Vagina (tissue), 2 donors: ENCODE results near the gene NELFA. TPM values are rescaled to one million over a fixed set of nuclear protein-coding genes. Genes with fewer than 3 reads are reported as not detected.

Experiments
- DNase-seq, 2 donors: peaks; one replicate each; pipeline ENCODE4 v3.0.0-alpha.2; 2017; ENCODE audit errors: extremely low spot score in 2 of 2
- H3K27ac ChIP-seq: fragments of 200-600 bp; sonication (generic); one replicate; pipeline ENCODE4 v1.5.1; 2019
- H3K27me3 ChIP-seq: fragments of 200-600 bp; sonication (generic); one replicate; pipeline ENCODE4 v1.5.1; 2019
- H3K36me3 ChIP-seq, 2 donors: fragments of 200-600 bp; sonication (generic); one replicate each; pipeline ENCODE4 v1.5.1; 2017 to 2019
- H3K4me1 ChIP-seq: fragments of 200-600 bp; sonication (generic); one replicate; pipeline ENCODE4 v1.5.1; 2019
- H3K4me3 ChIP-seq, 2 donors: fragments of 200-600 bp; sonication (generic); 1 replicate in 1 of 2; 2 replicates in 1 of 2; pipeline ENCODE4 v1.5.1; 2016 to 2019
- H3K9me3 ChIP-seq: fragments of 200-600 bp; sonication (generic); one replicate; pipeline ENCODE4 v1.5.1; 2019
- CTCF ChIP-seq, 3 experiments: fragments of 450-650 bp in 2 of 3; fragments of 200-600 bp in 1 of 3; sonication (generic) in 1 of 3; IDR thresholded peaks; one replicate each; pipeline ENCODE4 v1.5.1; 2017 to 2019; ENCODE audit warnings: antibody characterized with exemption in 3 of 3, mild to moderate bottlenecking in 2 of 3, moderate library complexity in 2 of 3
- POLR2A ChIP-seq, 2 donors: fragments of 450-650 bp; IDR thresholded peaks; one replicate each; pipeline ENCODE4 v1.6.1; 2017; ENCODE audit warnings: antibody characterized with exemption in 2 of 2, mild to moderate bottlenecking in 2 of 2, moderate library complexity in 2 of 2
- POLR2AphosphoS5 ChIP-seq, 2 donors: sonication (generic); formaldehyde crosslinking; IDR thresholded peaks; one replicate each; pipeline ENCODE4 v1.9.0; 2017; ENCODE audit warnings: antibody characterized with exemption in 2 of 2, mild to moderate bottlenecking in 2 of 2, low read depth in 1 of 2; ENCODE audit not compliant: insufficient read depth in 1 of 2
- intact Hi-C: fragments of 100-400 bp; cut with DNase I; formaldehyde crosslinking; loops from one replicate; pipeline ENCODE4 v1.15.1; 2023
- total RNA-seq: library from RNA; depleted of rRNA; stranded (reverse); fragments of >200 nt; gene quantifications from one replicate; pipeline ENCODE4 v1.2.3, GENCODE V29; 2016

NELFA gene
- total RNA-seq, 1 donor from 2014 or later = 19.6 TPM

GRCh38 chr4:1983846-1984405, 24.8 kb downstream of the NELFA start:
- Histone ChIP-seq H3K4me3 (no peak overlapping the region), H3K27ac (no peak overlapping the region), H3K9me3 (no peaks in the 10 kb centered on the region), H3K4me1 (peaks cover 7% of the 10 kb centered on the region), H3K36me3 (peaks cover 9 to 83% of the 10 kb centered on the region in 2 donors), H3K27me3 (no peaks in the 10 kb centered on the region)
- DNase-seq = peak in 1 of 2 donors; percentile 93
- intact Hi-C loops = no loop called here
- no peak for TF ChIP-seq POLR2AphosphoS5 (IDR thresholded peaks at IDR 0.05; ENCODE audit: insufficient read depth in 1 of 2, low read depth in 1 of 2)
- TF ChIP-seq CTCF (IDR thresholded peaks at IDR 0.05) = no peak
- TF ChIP-seq POLR2A (IDR thresholded peaks at IDR 0.05) = no peak

GRCh38 chr4:1983053-1983845, 25.5 kb downstream of the NELFA start:
- Histone ChIP-seq H3K36me3 (peaks cover 9 to 86% of the 10 kb centered on the region in 2 donors), H3K9me3 (no peaks in the 10 kb centered on the region), H3K4me1 (peaks cover 7% of the 10 kb centered on the region), H3K27ac (no peak overlapping the region), H3K27me3 (no peaks in the 10 kb centered on the region), H3K4me3 (no peak overlapping the region)
- intact Hi-C loops = no loop called here
- TF ChIP-seq CTCF (IDR thresholded peaks at IDR 0.05) (no peak), POLR2A (IDR thresholded peaks at IDR 0.05) (no peak), POLR2AphosphoS5 (IDR thresholded peaks at IDR 0.05; ENCODE audit: insufficient read depth in 1 of 2, low read depth in 1 of 2) (no peak)
- peak in 1 of 2 donors; percentile 49 for DNase-seq

- H3K27ac ChIP-seq = no peak overlapping the region
- H3K27me3 ChIP-seq = no peaks in the 10 kb centered on the region
- peak in 1 of 2 donors; percentile 61 for DNase-seq
- peaks cover 9 to 82% of the 10 kb centered on the region in 2 donors for H3K36me3 ChIP-seq
- intact Hi-C loops = no loop called here
- peaks cover 7% of the 10 kb centered on the region for H3K4me1 ChIP-seq
- no peaks in the 10 kb centered on the region for H3K9me3 ChIP-seq
- no peak overlapping the region for H3K4me3 ChIP-seq
- TF ChIP-seq POLR2AphosphoS5 (IDR thresholded peaks at IDR 0.05; ENCODE audit: insufficient read depth in 1 of 2, low read depth in 1 of 2) = no peak
- TF ChIP-seq CTCF (IDR thresholded peaks at IDR 0.05) = no peak
- no peak for TF ChIP-seq POLR2A (IDR thresholded peaks at IDR 0.05)
These were observed 26.4 kb downstream of the NELFA start for GRCh38 chr4:1982124-1983052.

- Histone ChIP-seq H3K4me1 (peaks cover 7% of the 10 kb centered on the region), H3K27ac (no peak overlapping the region), H3K36me3 (peaks cover 9 to 74% of the 10 kb centered on the region in 2 donors), H3K27me3 (no peaks in the 10 kb centered on the region), H3K9me3 (no peaks in the 10 kb centered on the region), H3K4me3 (no peak overlapping the region)
- peak in 1 of 2 donors; percentile 46 for DNase-seq
- intact Hi-C loops = no loop called here
- no peak for TF ChIP-seq POLR2A (IDR thresholded peaks at IDR 0.05)
- no peak for TF ChIP-seq CTCF (IDR thresholded peaks at IDR 0.05)
- TF ChIP-seq POLR2AphosphoS5 (IDR thresholded peaks at IDR 0.05; ENCODE audit: insufficient read depth in 1 of 2, low read depth in 1 of 2) = no peak
These were observed 27.3 kb downstream of the NELFA start for GRCh38 chr4:1981251-1982058.
